ENCODE measurements around the gene SCP2. TPM values are rescaled to one million over a fixed set of nuclear protein-coding genes. Genes with fewer than 3 reads are reported as not detected.
A peak's percentile ranks its signal among the peaks of the same experiment; 100 is the strongest.

SCP2 gene
- total RNA-seq, 2 experiments from 2014 or later = 22.7 to 27.0 TPM

GRCh38 chr1:52926864-52927211 lies 238 bp upstream of the SCP2 start:
- peaks cover 39% of the 10 kb centered on the region for H3K4me1 Mint-ChIP-seq (ENCODE audit: low read depth)
- H3K27ac ChIP-seq (ENCODE audit: low read depth in 1 of 2, low read length in 2 of 2) = no peak overlapping the region
- H3K4me3 Mint-ChIP-seq = peak overlapping the region; percentile 81
- ChIA-PET CTCF (no interaction called here), POLR2A (interaction anchor here (0.6 to 1.5 kb wide), 4 partner anchors 9 to 1047 kb away, joined by 3 to 11 read pairs (median 5); no protein-coding TSS in a partner anchor)
- no peaks in the 10 kb centered on the region for H3K27me3 Mint-ChIP-seq
- peaks cover 29% of the 10 kb centered on the region for H3K4me1 ChIP-seq (ENCODE audit: insufficient read depth, low read length)
- intact Hi-C loops (cut with DNase I, micrococcal nuclease) = loop anchor here (5.0 to 10.0 kb wide), 5 partner anchors 82 to 1128 kb away; partner anchors contain the start of genes MAGOH (in 1 of the 2), ORC1 (in 1 of the 2), PRPF38A (in 1 of the 2) and TCEANC2 (in 1 of the 2)
- no peaks in the 10 kb centered on the region for H3K9me3 ChIP-seq (ENCODE audit: control insufficient read depth in 1 of 2, insufficient read depth in 1 of 2, low read length in 2 of 2)
- no peaks in the 10 kb centered on the region for H3K9me3 Mint-ChIP-seq
- TF ChIP-seq CTCF (IDR thresholded peaks at IDR 0.05) = no peak
- DNase-seq (no peak), ATAC-seq (ENCODE audit: poor library complexity) (no peak)
- H3K36me3 Mint-ChIP-seq (ENCODE audit: low read depth) = peaks cover 4% of the 10 kb centered on the region
- H3K27me3 ChIP-seq (ENCODE audit: control insufficient read depth in 1 of 2, insufficient read depth in 2 of 2, low read length in 2 of 2) = no peaks in the 10 kb centered on the region
- no peak overlapping the region for H3K27ac Mint-ChIP-seq
- H3K36me3 ChIP-seq (ENCODE audit: insufficient read depth, low read length) = no peaks in the 10 kb centered on the region
- peak overlapping the region; percentile 85 for H3K4me3 ChIP-seq (ENCODE audit: low read length)

DNA sequence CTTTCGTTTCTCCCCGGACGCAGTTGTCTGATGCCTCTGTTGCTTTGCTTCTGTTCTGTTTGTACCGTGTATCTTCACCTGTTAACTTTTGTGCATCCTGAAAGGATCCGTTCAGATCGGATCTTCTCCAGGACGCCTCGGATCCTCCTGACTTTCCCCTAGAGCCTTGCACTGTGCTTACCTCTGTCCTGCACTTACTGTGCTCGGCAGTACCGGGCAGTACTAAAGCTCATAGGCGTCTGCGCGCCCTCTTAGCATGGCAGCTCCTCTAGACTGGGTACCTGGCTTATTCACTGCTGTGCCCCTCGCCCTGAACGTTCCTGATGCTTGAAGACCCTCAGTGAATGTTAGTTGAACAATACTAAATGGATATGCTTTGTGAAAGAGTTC lies 934 bp downstream of the SCP2 start:
- Mint-ChIP-seq H3K36me3 (ENCODE audit: low read depth) (peaks cover 4% of the 10 kb centered on the region), H3K9me3 (no peaks in the 10 kb centered on the region), H3K4me1 (ENCODE audit: low read depth) (peaks cover 38% of the 10 kb centered on the region), H3K27ac (peak overlapping the region; percentile 38), H3K27me3 (no peaks in the 10 kb centered on the region), H3K4me3 (peak overlapping the region; percentile 81)
- no peak for DNase-seq
- no peaks in the 10 kb centered on the region for H3K27me3 ChIP-seq (ENCODE audit: control insufficient read depth in 1 of 2, insufficient read depth in 2 of 2, low read length in 2 of 2)
- CTCF ChIA-PET = no interaction called here
- intact Hi-C loops (cut with DNase I, micrococcal nuclease) = loop anchor here (5.0 to 10.0 kb wide), 5 partner anchors 83 to 1127 kb away; partner anchors contain the start of genes MAGOH (in 1 of the 2), ORC1 (in 1 of the 2), PRPF38A (in 1 of the 2) and TCEANC2 (in 1 of the 2)
- ATAC-seq (ENCODE audit: poor library complexity) = peak; percentile 9
- H3K9me3 ChIP-seq (ENCODE audit: control insufficient read depth in 1 of 2, insufficient read depth in 1 of 2, low read length in 2 of 2) = no peaks in the 10 kb centered on the region
- peak overlapping the region; percentile 85 for H3K4me3 ChIP-seq (ENCODE audit: low read length)
- H3K4me1 ChIP-seq (ENCODE audit: insufficient read depth, low read length) = peaks cover 22% of the 10 kb centered on the region
- no peaks in the 10 kb centered on the region for H3K36me3 ChIP-seq (ENCODE audit: insufficient read depth, low read length)
- H3K27ac ChIP-seq (ENCODE audit: low read depth in 1 of 2, low read length in 2 of 2) = no peak overlapping the region
- POLR2A ChIA-PET = interaction anchor here (0.8 to 1.5 kb wide), 4 partner anchors 10 to 86 kb away, joined by 3 to 11 read pairs (median 5); no protein-coding TSS in a partner anchor
- no peak for TF ChIP-seq CTCF (IDR thresholded peaks at IDR 0.05)

- intact Hi-C loops (cut with DNase I, micrococcal nuclease) = loop anchor here (5.0 to 10.0 kb wide), 5 partner anchors 84 to 1126 kb away; partner anchors contain the start of genes MAGOH (in 1 of the 2), ORC1 (in 1 of the 2), PRPF38A (in 1 of the 2) and TCEANC2 (in 1 of the 2)
- H3K4me3 Mint-ChIP-seq = peak overlapping the region; percentile 5
- peaks cover 4% of the 10 kb centered on the region for H3K36me3 Mint-ChIP-seq (ENCODE audit: low read depth)
- no peak overlapping the region for H3K27ac Mint-ChIP-seq
- H3K36me3 ChIP-seq (ENCODE audit: insufficient read depth, low read length) = no peaks in the 10 kb centered on the region
- H3K4me1 Mint-ChIP-seq (ENCODE audit: low read depth) = peaks cover 34% of the 10 kb centered on the region
- no peak overlapping the region for H3K4me3 ChIP-seq (ENCODE audit: low read length)
- ATAC-seq (ENCODE audit: poor library complexity) (no peak), DNase-seq (no peak)
- H3K4me1 ChIP-seq (ENCODE audit: insufficient read depth, low read length) = peaks cover 22% of the 10 kb centered on the region
- no peak for TF ChIP-seq CTCF (IDR thresholded peaks at IDR 0.05)
- POLR2A ChIA-PET = no interaction called here
- H3K9me3 Mint-ChIP-seq = no peaks in the 10 kb centered on the region
- CTCF ChIA-PET = no interaction called here
- H3K9me3 ChIP-seq (ENCODE audit: control insufficient read depth in 1 of 2, insufficient read depth in 1 of 2, low read length in 2 of 2) = no peaks in the 10 kb centered on the region
- H3K27ac ChIP-seq (ENCODE audit: low read depth in 1 of 2, low read length in 2 of 2) = no peak overlapping the region
- H3K27me3 Mint-ChIP-seq = no peaks in the 10 kb centered on the region
- no peaks in the 10 kb centered on the region for H3K27me3 ChIP-seq (ENCODE audit: control insufficient read depth in 1 of 2, insufficient read depth in 2 of 2, low read length in 2 of 2)
Measured at GRCh38 chr1:52929019-52929418, 1.9 kb downstream of the SCP2 start.

All from CD4-positive, alpha-beta T cell (primary cell).